Liver (tissue), 6 donors: ENCODE data around the gene FMOD. TPM values are rescaled to one million over a fixed set of nuclear protein-coding genes. Genes with fewer than 3 reads are reported as not detected.

Source experiments
- HNF4G ChIP-seq: IDR thresholded peaks from 2 replicates; pipeline ENCODE4 v1.6.1; 2016; ENCODE audit warnings: antibody characterized with exemption
- JUND ChIP-seq, 2 donors: IDR thresholded peaks; 2 replicates each; pipeline ENCODE4 v1.6.1; 2016; ENCODE audit warnings: antibody characterized with exemption in 2 of 2
- RAD21 ChIP-seq, 2 donors: IDR thresholded peaks; 2 replicates each; pipeline ENCODE4 v1.6.1; 2016; ENCODE audit warnings: antibody characterized with exemption in 2 of 2, mild to moderate bottlenecking in 2 of 2
- RXRA ChIP-seq, 2 donors: IDR thresholded peaks; 2 replicates each; pipeline ENCODE4 v1.6.1; 2017 to 2018; ENCODE audit warnings: antibody characterized with exemption in 2 of 2, mild to moderate bottlenecking in 1 of 2
- polyA plus RNA-seq, 2 donors: library from polyadenylated mRNA; stranded (reverse) in 1 of 2; unstranded in 1 of 2; fragments of 200-250 nt in 1 of 2; fragments of >200 nt in 1 of 2; fragmentation: Nextera tagmentation in 1 of 2; extraction: Ambion mirVana in 1 of 2; gene quantifications; one replicate each; pipeline versions ENCODE4 v1.2.1 to v1.2.3, GENCODE V29; 2013 to 2015
- small RNA-seq: library from RNA; depleted of rRNA; stranded (forward); fragments of <200 nt; gene quantifications from one replicate; pipeline ENCODE3, GENCODE V24; 2014
- total RNA-seq, 2 donors: library from RNA; depleted of rRNA; stranded (reverse); fragments of >200 nt; gene quantifications; one replicate each; pipeline ENCODE4 v1.2.3, GENCODE V29; 2014
- TF ChIP-seq, protein P1 (sequence below): IDR thresholded peaks from 2 replicates; pipeline ENCODE4 v1.6.1; 2016; ENCODE audit warnings: antibody characterized with exemption
- TF ChIP-seq, protein P2 (sequence below): IDR thresholded peaks from 2 replicates; pipeline ENCODE4 v1.6.1; 2016; ENCODE audit warnings: antibody characterized with exemption
- donor health status: healthy.
- donor health status: healthy.
- donor health status: healthy.

Gene FMOD
- total and polyA plus RNA-seq, 4 donors, result 1.0 to 7.0 (median 2.4) TPM

DNA sequence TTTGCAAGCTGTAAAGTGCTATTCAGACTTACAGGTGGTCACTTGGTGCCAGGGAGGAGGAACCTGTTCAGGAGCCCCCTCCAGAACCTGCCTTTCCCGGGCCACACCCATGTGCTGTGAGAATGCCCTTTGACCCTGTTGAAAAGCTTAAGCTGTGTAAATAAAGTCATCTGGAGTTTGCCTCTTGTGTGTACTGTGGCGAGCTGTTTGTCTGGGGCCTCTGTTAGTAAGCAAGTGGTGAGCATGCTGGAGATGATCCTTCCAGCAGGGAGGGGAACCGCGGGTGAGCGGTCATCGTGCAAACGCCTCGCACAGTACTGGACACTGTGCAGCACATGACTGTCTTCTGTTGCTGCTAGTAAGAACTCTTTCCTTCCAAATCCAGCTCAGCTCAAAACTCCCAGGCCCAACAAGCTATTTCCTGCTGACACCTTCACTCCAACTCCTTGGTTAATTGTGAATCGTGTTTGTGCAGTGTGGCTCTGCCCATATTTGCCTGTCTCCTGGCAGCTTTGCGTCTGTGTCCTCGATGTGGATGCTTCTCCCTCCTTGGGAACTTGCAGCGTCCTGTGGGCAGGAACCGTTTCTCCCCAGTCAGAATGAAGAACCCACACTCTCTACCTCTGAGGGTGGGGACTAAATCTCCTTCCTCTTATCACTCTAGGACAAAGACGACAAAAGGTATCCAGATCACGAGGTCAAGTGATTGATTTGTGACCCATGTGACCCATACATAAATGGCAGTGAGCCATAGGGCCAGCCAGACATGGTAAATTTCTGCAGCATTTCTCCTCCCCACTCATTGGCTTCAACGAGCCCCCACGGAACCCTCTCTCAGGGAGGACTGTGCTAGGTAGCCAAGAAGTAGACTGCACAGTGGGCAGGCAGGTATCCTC is 59.5 kb downstream of the FMOD start (continued):
- TF ChIP-seq, protein P1, sequence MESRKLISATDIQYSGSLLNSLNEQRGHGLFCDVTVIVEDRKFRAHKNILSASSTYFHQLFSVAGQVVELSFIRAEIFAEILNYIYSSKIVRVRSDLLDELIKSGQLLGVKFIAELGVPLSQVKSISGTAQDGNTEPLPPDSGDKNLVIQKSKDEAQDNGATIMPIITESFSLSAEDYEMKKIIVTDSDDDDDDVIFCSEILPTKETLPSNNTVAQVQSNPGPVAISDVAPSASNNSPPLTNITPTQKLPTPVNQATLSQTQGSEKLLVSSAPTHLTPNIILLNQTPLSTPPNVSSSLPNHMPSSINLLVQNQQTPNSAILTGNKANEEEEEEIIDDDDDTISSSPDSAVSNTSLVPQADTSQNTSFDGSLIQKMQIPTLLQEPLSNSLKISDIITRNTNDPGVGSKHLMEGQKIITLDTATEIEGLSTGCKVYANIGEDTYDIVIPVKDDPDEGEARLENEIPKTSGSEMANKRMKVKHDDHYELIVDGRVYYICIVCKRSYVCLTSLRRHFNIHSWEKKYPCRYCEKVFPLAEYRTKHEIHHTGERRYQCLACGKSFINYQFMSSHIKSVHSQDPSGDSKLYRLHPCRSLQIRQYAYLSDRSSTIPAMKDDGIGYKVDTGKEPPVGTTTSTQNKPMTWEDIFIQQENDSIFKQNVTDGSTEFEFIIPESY, result no peak
- no peak for TF ChIP-seq HNF4G
- TF ChIP-seq, protein P2, sequence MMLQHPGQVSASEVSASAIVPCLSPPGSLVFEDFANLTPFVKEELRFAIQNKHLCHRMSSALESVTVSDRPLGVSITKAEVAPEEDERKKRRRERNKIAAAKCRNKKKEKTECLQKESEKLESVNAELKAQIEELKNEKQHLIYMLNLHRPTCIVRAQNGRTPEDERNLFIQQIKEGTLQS, result no peak
- no peak for TF ChIP-seq JUND (IDR thresholded peaks at IDR 0.05)
- no peak for TF ChIP-seq RXRA (IDR thresholded peaks at IDR 0.05)
- TF ChIP-seq RAD21 (IDR thresholded peaks at IDR 0.05), result no peak

Small RNA genes lying within 50 kb of the gene (small RNA-seq; reads per million reads assigned to genes)
- gene AL359837.1 (not detected), gene RNU6-487P (not detected)

Other genes starting within 250 kb of the FMOD start
- gene ADORA1, start 223.4 kb downstream of the FMOD start, total RNA-seq, result 1 to 10 TPM in 1 of 2 donors, under 1 TPM in 1; 0.33 to 1.1 TPM
- gene ADORA1, start 223.4 kb downstream of the FMOD start, polyA plus RNA-seq, result under 1 TPM; 0.37 to 0.38 TPM
- under 1 TPM in 1 of 2 donors, not detected in 1; 0.09 TPM for gene MYBPH, start 175.3 kb downstream of the FMOD start, total RNA-seq
- not detected for gene MYBPH, start 175.3 kb downstream of the FMOD start, polyA plus RNA-seq
- gene CHI3L1, start 164.4 kb downstream of the FMOD start, total RNA-seq, result 10 to 100 TPM in 1 of 2 donors, 1 to 10 TPM in 1; 5.0 to 26.7 TPM
- gene CHI3L1, start 164.4 kb downstream of the FMOD start, polyA plus RNA-seq, result 10 to 100 TPM in 1 of 2 donors, 1 to 10 TPM in 1; 5.2 to 34.7 TPM
- under 1 TPM in 1 of 2 donors, not detected in 1; under 0.01 TPM for gene CHIT1, start 121.4 kb downstream of the FMOD start, total RNA-seq
- under 1 TPM in 1 of 2 donors, not detected in 1; 0.07 TPM for gene CHIT1, start 121.4 kb downstream of the FMOD start, polyA plus RNA-seq
- 10 to 100 TPM in 1 of 2 donors, 1 to 10 TPM in 1; 4.7 to 52.5 TPM for gene BTG2, start 45.6 kb downstream of the FMOD start, total RNA-seq
- gene BTG2, start 45.6 kb downstream of the FMOD start, polyA plus RNA-seq, result 1 to 10 TPM; 3.8 to 4.9 TPM
- 1 to 10 TPM in 1 of 2 donors, under 1 TPM in 1; 0.09 to 2.3 TPM for gene PRELP, start 124.7 kb upstream of the FMOD start, total RNA-seq
- 1 to 10 TPM; 4.9 to 5.8 TPM for gene PRELP, start 124.7 kb upstream of the FMOD start, polyA plus RNA-seq
- gene OPTC, start 143.0 kb upstream of the FMOD start, total RNA-seq, result not detected
- not detected for gene OPTC, start 143.0 kb upstream of the FMOD start, polyA plus RNA-seq